Subcutaneous abdominal adipose tissue (tissue), 5 donors: ENCODE data around the gene EDC4.
A peak's percentile ranks its signal among the peaks of the same experiment; 100 is the strongest.
"Not testable (repeated sequence)": the region's sequence is repeated elsewhere in the genome, so short reads cannot be mapped to it uniquely, and the experiment has no call there.

Experiments used
- H3K27ac ChIP-seq: one replicate; pipeline ENCODE4 v1.7.0; 2013; ENCODE audit warnings: low read depth, mild to moderate bottlenecking, inconsistent platforms, low read length, moderate library complexity
- H3K27me3 ChIP-seq, 5 donors: one replicate each; pipeline ENCODE4 v1.7.0; 2013; ENCODE audit warnings: low read length in 5 of 5, inconsistent platforms in 1 of 5; ENCODE audit not compliant: control insufficient read depth in 5 of 5, insufficient read depth in 4 of 5
- H3K36me3 ChIP-seq, 5 donors: one replicate each; pipeline ENCODE4 v1.7.0; 2013; ENCODE audit warnings: low read length in 5 of 5; ENCODE audit not compliant: control insufficient read depth in 5 of 5, insufficient read depth in 5 of 5
- H3K4me1 ChIP-seq, 5 donors: one replicate each; pipeline ENCODE4 v1.7.0; 2013; ENCODE audit warnings: low read length in 5 of 5, mild to moderate bottlenecking in 3 of 5, moderate library complexity in 1 of 5; ENCODE audit not compliant: control insufficient read depth in 5 of 5, insufficient read depth in 5 of 5
- H3K4me3 ChIP-seq, 5 donors: one replicate each; pipeline ENCODE4 v1.7.0; 2013; ENCODE audit warnings: low read length in 5 of 5, low read depth in 1 of 5
- H3K9ac ChIP-seq, 5 donors: one replicate each; pipeline ENCODE4 v1.7.0; 2013; ENCODE audit warnings: low read length in 5 of 5, mild to moderate bottlenecking in 4 of 5, moderate library complexity in 3 of 5
- H3K9me3 ChIP-seq, 5 donors: one replicate each; pipeline ENCODE4 v1.7.0; 2013; ENCODE audit warnings: low read length in 5 of 5; ENCODE audit not compliant: control insufficient read depth in 5 of 5
- donor health status: healthy.
- donor health status: healthy.
- donor health status: healthy.
- donor health status: healthy.
- donor health status: healthy.

The EDC4 gene

DNA sequence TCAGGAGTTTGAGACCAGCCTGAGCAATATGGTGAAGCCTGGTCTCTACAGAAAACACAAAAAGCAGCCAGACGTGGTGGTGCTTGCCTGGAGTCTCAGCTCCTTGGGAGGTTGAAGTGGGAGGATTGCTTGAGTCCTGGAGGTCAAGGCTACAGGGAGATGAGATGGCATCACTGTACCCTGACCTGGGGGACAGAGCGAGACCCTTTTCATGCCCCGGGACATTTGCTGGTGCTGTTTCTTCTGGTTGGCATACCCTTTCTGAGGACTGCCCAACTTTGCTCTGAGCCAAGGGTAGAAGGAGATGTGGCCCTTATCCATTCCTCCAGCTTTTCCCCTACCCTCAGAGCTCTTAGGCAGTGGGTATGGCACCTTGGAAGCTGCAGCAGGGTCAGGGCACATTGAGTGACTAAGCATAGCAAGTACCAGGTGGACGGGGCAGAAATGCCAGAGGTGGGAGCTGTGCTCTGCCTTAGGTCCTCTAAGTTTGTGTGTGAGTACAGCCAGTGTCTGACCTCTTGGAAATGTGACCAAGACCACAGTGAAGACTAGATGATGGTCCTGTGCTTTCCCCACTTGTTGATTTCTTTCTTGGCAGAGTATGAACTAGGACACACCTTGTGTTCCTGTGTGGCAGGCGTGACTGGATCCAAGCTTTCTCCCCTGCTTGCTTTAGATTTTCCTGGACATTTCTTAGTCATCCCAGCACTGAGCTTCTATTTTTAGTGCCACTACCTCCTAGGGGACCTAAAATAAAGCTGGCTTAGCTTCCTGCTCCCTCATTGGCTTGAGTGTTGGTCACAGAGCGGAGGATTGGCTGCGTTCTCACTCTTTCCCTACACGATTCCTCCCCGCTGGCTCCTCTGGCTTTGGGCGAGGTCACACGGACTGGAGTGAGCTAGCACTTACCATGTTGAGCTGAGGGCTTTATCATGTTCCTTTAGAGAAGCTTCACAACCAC is 9.9 kb upstream of the EDC4 start:
- H3K9me3 ChIP-seq, result no peaks in the 10 kb centered on the region
- peak overlapping the region; percentile 69 for H3K27ac ChIP-seq
- H3K4me3 ChIP-seq, result peak overlapping the region in 4 of 5 donors; percentile 18 to 37 (median 26)
- H3K9ac ChIP-seq, result peak overlapping the region in 3 of 5 donors; percentile 38
- peaks cover 20 to 58% (median 52%) of the 10 kb centered on the region in 5 donors for H3K4me1 ChIP-seq
- H3K27me3 ChIP-seq, result no peaks in the 10 kb centered on the region
- peaks cover 0 to 34% (median 18%) of the 10 kb centered on the region in 5 donors for H3K36me3 ChIP-seq

DNA sequence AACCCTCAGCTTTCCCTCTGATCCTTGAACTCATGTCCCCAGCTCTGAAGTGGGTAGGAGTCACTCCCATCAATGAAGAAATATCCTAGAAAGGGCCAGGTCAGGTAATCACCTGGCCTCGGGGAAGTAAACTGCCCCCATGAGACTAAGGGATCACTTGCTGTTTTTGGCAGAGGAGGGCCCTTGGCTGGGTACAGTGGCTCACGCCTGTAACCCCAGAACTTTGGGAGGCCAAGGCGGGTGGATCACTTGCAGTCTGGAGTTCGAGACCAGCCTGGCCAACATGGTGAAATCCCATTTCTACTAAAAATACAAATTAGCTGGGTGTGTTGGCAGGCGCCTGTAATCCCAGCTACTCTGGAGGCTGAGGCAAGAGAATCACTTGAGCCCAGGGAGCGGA is 8.8 kb upstream of the EDC4 start:
- not testable (repeated sequence) for H3K27me3 ChIP-seq, H3K9me3 ChIP-seq, H3K4me3 ChIP-seq, H3K9ac ChIP-seq
- Histone ChIP-seq H3K36me3 (peaks cover 0 to 44% (median 29%) of the 10 kb centered on the region in 5 donors), H3K4me1 (peaks cover 19 to 46% (median 44%) of the 10 kb centered on the region in 5 donors), H3K27ac (peak overlapping the region; percentile 52)

DNA sequence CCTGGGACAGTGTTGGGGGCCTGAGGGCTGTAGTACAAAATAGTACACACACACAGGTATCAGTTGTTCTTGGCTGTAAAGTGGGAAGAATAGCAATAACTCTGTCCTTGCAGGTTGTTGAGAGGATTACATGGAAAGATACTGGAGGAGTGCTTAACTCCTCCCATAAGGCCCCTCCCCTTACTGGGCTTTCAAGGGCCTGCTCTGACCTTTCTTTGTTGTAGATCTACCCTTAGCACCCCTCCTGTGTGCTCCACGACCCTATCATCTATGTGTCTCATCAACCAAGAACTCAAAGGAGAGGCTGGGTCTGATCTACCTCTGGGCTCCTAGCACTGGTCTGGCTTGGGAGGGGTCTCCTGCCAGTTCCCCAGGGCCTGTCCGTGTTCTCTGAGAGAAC is 8.3 kb upstream of the EDC4 start:
- Histone ChIP-seq H3K4me3 (no peak overlapping the region), H3K9ac (no peak overlapping the region), H3K4me1 (peaks cover 19 to 46% (median 44%) of the 10 kb centered on the region in 5 donors), H3K27me3 (no peaks in the 10 kb centered on the region), H3K36me3 (peaks cover 0 to 48% (median 29%) of the 10 kb centered on the region in 5 donors), H3K27ac (peak overlapping the region; percentile 52), H3K9me3 (no peaks in the 10 kb centered on the region)

DNA sequence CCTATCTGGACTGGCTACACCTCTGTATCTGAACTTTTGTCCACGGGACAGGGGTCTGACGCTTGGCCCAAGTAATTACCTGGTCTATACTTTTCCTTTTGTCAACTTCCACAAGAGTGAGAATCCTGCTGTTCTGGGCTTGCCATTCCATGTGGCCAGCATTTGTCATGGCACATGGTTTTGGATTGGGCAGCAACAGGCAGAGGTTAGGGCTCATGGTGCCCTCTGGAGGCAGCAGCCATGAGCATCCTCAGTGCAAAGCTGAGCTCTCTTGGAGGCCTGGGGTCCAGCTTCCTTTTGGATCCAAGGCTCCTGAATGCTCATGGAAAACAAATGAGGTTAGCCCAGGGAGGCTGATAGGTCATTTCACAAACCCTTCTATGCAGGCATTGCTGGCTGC is 7.5 kb upstream of the EDC4 start:
- H3K27ac ChIP-seq, result peak overlapping the region; percentile 52
- peaks cover 19 to 46% (median 43%) of the 10 kb centered on the region in 5 donors for H3K4me1 ChIP-seq
- H3K9me3 ChIP-seq, result no peaks in the 10 kb centered on the region
- no peak overlapping the region for H3K9ac ChIP-seq
- no peaks in the 10 kb centered on the region for H3K27me3 ChIP-seq
- H3K36me3 ChIP-seq, result peaks cover 4 to 54% (median 34%) of the 10 kb centered on the region in 5 donors
- H3K4me3 ChIP-seq, result no peak overlapping the region

DNA sequence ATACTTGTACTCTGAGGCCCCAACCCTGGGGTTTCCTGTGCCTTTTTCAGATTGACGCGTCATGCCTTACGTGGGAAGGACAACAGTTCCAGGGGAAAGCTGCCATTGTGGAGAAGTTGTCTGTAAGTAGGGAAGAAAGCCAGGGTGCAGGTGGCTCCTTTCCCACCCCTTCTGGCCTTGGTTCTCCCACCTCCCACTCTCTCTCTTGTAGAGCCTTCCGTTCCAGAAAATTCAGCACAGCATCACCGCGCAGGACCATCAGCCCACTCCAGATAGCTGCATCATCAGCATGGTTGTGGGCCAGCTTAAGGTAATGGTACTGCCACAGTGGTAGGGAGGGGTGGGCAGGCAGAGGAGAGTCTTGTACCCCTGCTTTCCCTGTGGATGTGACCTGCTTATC is 4.6 kb upstream of the EDC4 start:
- H3K4me3 ChIP-seq, result no peak overlapping the region
- peaks cover 6 to 62% (median 43%) of the 10 kb centered on the region in 5 donors for H3K36me3 ChIP-seq
- no peaks in the 10 kb centered on the region for H3K27me3 ChIP-seq
- H3K9me3 ChIP-seq, result no peaks in the 10 kb centered on the region
- no peak overlapping the region for H3K9ac ChIP-seq
- peaks cover 10 to 33% (median 25%) of the 10 kb centered on the region in 5 donors for H3K4me1 ChIP-seq
- H3K27ac ChIP-seq, result no peak overlapping the region

DNA sequence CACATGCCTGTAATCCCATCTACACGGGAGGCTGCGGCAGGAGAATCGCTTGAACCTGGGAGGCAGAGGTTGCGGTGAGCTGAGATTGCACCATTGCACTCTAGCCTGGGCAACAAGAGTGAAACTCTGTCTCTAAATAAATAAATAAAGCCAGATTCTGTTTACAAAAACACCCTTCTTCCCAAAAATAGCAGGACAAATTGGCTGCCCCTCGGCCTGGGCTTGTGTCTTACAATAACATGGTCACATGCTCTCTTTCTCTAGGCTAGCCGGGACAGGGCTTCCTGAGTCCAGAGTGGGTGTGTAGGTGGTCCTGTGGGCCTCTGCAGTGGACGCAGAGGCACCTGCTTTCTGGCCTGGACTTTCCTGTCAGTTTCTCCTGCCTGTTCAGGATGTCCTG is 3.2 kb upstream of the EDC4 start:
- no peak overlapping the region for H3K4me3 ChIP-seq
- H3K36me3 ChIP-seq, result peaks cover 6 to 62% (median 43%) of the 10 kb centered on the region in 5 donors
- H3K4me1 ChIP-seq, result peaks cover 8 to 35% (median 30%) of the 10 kb centered on the region in 5 donors
- no peak overlapping the region for H3K27ac ChIP-seq
- no peaks in the 10 kb centered on the region for H3K9me3 ChIP-seq
- no peaks in the 10 kb centered on the region for H3K27me3 ChIP-seq
- no peak overlapping the region for H3K9ac ChIP-seq

DNA sequence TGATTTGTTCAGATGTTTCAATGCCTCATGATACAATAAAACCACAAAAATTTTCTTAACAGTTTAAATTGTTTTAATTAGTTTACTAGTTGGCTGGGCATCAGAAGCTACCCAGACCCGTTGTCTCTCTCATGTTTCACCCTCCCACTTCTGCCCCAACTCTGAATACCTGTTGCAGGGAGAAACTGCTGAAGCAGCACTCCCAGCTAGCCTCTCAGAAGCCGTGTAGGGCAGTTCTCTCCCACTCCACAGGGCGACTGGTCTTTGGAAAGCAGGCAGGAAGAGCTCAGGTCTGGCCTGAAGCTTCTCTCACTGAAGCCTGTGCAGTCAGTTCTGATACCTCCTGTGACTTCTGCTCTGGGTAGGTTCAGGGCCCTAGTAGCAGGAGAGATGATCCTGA is 1.6 kb upstream of the EDC4 start:
- no peaks in the 10 kb centered on the region for H3K27me3 ChIP-seq
- H3K27ac ChIP-seq, result no peak overlapping the region
- no peak overlapping the region for H3K4me3 ChIP-seq
- H3K9ac ChIP-seq, result peak overlapping the region in 1 of 5 donors; percentile 6
- H3K4me1 ChIP-seq, result peaks cover 6 to 44% (median 29%) of the 10 kb centered on the region in 5 donors
- no peaks in the 10 kb centered on the region for H3K9me3 ChIP-seq
- H3K36me3 ChIP-seq, result peaks cover 6 to 63% (median 40%) of the 10 kb centered on the region in 5 donors

DNA sequence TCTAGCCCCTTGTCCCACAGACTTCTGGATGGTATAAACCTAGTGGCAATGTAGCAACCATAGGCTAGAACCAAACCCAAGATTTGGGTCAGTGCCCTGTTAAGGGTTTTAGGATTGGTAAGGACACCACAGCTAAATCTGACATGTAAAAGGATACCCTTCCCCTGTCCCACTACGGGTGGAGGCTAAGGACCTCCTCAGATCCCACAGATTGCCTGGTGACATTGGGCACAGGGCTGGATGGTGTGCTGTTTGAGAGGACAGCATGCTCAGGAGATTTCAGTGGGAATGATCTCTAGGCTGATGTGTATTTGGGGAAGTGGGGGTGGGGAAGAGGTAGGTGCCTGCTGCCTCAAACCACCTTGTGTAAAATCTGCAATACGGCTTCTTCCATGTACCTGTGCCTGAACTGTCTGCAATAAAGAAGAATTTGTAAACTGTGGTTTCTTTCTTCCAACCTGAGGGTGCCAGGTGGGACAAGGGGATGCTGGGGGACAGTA is 671 bp upstream of the EDC4 start:
- Histone ChIP-seq H3K9me3 (no peaks in the 10 kb centered on the region), H3K4me1 (peaks cover 6 to 44% (median 29%) of the 10 kb centered on the region in 5 donors), H3K27me3 (no peaks in the 10 kb centered on the region), H3K9ac (peak overlapping the region; percentile 22 to 94 (median 74)), H3K4me3 (peak overlapping the region; percentile 77 to 93 (median 90)), H3K27ac (peak overlapping the region; percentile 79), H3K36me3 (peaks cover 6 to 63% (median 46%) of the 10 kb centered on the region in 5 donors)

DNA sequence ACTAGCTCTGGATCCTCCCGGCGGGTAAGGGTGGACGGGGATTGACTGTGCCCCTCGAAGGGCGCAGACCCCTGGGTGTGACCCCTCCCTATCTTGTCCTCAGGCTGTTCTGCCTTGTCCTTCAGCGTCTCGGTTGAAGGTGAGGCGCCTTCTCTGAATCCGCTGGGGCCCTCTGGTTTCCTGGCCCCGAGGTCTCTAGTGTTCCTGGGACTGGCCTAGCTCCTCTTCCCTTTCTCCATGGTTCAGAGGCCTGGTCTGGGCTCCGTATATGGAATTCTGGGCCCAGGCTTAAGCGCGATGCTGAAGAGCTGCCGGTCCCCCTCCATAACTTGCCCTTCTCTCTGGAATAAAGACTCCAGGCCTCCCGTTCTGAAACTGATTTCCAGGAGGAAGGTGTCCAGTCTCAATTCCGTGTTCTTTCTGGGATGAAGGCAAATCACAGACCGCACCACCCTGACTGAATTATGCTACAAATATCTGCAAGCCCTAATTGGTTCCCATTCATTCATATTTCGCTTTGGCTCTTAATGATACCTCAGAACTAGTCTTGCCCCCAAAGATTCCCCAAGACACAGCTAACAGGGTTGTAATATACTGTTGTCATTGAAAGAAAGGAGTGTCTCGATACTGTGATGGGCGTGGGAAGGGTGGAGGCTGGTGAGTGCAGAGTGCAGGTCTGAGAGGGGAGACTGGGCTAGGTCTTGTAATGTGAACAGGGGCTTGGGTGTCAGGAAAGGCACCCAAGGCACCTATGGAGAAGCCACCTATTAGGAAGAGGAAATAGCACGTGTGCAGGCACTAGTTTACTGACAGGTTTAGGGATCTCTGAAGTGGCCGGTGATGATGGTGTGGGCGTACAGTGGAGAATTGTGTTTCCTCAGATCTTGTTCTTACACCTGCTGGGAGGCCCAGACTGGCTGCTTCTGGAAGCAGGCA is 851 bp downstream of the EDC4 start:
- H3K4me3 ChIP-seq, result peak overlapping the region; percentile 89 to 93 (median 90)

More for the DNA sequence above, 851 bp downstream of the EDC4 start:
- peaks cover 6 to 63% (median 48%) of the 10 kb centered on the region in 5 donors for H3K36me3 ChIP-seq
- H3K9ac ChIP-seq, result peak overlapping the region; percentile 87 to 98 (median 94)
- no peaks in the 10 kb centered on the region for H3K9me3 ChIP-seq
- peak overlapping the region; percentile 79 for H3K27ac ChIP-seq
- peaks cover 6 to 44% (median 29%) of the 10 kb centered on the region in 5 donors for H3K4me1 ChIP-seq
- H3K27me3 ChIP-seq, result no peaks in the 10 kb centered on the region
